HG02870 (cell line): ENCODE data around the gene NAA80.

Experiments
- ATAC-seq: cut with Tn5 transposase; IDR thresholded peaks from one replicate; pipeline ENCODE4 v1.9.1; 2021; ENCODE audit warnings: mild to moderate bottlenecking, moderate library complexity; ENCODE audit not compliant: unreplicated experiment

NAA80 gene

DNA sequence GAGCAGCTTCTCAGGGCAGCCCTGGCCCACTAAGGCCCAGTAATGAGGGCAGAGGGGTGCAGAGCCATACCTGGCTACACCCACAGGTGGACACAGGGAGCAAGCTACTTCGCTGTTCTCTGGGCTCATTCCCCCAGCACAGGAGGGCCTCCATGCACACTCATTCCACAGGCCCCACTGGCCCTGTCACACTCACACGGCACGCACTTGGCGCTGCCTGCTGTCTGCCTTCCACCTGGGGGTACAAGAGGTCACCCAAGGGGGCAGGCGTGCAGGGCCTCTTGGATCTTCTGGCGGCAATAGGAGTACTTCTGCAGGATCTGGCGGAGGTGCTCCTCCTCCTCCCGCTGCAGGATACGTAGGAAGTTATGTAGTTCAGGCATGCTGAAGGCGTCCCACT is 31.1 kb upstream of the NAA80 start:
- no peak for ATAC-seq

DNA sequence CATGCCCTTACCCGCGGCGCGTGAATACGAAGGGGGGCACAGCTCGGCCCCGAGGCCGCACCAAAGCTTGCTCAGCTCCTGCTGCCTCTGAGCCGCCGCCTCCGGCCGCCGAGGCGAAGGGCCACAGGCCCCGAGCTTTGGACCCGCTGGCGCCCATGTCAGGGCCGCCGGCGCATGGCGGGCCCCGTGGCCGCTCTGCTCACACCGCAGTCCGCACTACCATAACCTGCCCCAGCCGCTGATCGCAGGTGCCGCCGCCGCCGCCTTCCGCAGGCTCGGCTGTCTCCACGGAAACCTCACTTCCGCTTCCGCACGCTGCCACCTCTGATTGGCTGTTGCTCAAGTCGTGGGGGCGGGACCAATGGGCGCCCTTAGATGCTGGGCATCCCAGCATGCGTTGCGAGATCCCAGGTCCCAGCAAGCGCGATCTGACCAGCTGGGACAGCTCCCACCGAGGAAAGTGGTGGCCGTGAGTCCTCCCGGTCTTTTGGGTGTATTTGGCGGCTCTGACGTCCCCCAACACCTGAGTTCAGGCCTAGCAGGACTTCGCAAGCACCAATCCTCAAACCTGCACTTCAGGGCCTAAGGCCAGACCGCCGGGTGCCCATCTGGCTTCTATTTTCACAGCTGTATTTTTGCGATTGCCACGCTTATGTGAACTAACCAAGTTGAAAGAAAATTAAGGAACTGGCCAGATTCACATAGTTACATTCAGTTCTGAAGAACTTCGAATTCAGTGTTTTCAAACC is 28.9 kb upstream of the NAA80 start, which contains the start of gene TUSC2:
TSS of gene TUSC2 (minus strand) at position 281 of the 749 bp plus-strand sequence. CDS start at position 157, 124 bp downstream.
- ATAC-seq, result peak; percentile 82

DNA sequence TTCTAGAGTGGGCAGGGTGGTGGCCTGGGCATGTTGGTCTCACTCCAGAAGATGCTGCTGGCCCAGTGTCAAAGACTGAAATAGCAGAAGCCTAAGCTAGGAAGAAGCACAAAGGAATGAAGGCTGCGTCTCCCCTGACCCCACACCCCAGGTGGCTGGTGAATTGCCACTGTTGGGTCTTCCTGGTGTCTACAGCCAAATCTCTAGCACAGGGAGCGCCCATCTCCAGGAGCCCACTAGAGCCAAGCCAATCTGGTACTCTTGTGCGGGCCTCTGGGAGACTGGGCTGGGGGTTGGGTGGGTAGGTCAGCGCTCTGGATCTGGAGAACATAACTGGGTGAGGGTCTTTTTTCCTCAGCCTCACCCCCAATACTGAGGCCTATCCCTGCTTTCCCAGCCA is 27.9 kb upstream of the NAA80 start:
- ATAC-seq, result no peak

GRCh38 chr3:50326182-50326541 is 27.0 kb upstream of the NAA80 start:
- ATAC-seq, result no peak

DNA sequence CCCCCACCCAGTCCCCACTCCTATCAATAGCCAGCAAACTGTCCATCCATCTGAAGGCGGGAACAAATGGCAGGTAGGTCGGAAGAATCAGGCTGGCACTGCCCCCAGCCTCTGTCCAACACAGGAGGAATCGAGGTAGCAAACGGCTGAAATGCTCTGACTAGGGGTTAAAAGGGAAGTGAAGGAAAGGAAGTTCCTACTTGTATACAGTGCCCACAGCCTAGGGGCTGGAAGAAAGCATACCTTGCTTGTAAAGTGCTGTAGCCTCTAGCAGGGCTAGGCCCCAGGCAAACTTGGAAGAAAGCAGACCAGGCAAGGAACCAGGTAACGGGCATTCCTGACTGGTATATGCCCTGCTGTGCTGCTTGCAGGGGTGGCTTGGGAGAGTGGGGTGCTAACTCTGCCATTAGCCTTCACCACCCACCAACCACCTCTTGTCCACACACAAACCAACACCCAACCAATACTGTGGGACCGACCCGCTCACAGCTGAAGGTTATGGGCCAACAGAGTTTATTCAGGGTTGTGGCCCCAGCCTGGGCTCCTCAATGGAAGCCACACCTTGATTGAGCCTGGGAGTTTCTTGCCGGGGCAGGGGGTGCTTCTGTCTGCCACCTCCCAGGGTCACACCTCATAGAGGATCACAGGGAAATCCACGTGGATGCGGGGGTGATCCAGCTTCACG is 26.4 kb upstream of the NAA80 start:
- ATAC-seq, result no peak

- no peak for ATAC-seq
Observed at GRCh38 chr3:50325113-50325480, 25.9 kb upstream of the NAA80 start.

DNA sequence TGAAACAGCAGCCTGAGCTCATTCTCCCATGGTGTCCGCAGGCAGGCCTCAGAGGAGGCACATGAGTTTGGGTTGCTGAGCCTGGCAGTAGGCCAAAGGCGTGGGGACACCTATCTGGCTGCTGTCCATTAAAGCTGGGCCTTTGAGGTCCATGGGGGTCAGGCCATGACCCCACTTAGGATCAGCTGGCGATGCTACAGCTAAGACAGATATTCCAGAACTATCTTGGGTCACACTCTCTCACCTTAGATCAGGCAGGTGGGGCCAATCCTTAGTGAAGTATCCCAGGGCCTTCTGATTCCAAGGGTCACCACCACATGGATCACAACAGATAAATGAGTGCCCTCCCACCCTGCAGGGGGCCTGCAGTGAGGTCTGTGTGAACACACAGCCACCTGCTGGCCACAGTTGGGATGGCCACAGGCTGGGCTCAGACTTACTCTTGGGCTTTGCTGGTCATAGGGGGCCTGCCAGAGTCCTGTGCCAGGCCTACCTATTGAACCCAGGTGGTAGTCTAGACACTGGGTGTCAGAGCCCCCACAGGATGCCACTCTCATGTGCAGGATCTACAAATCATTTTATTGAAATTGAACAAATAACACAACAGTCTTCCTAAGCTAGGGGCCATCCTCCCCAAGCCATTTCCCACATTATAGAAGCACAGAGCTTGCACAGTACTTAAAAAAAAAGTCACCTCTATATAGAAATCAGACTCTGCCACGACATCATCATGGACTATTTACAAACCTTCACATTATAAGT is 25.3 kb upstream of the NAA80 start:
- no peak for ATAC-seq

- no peak for ATAC-seq
Observed at GRCh38 chr3:50323614-50324199, 24.5 kb upstream of the NAA80 start.

DNA sequence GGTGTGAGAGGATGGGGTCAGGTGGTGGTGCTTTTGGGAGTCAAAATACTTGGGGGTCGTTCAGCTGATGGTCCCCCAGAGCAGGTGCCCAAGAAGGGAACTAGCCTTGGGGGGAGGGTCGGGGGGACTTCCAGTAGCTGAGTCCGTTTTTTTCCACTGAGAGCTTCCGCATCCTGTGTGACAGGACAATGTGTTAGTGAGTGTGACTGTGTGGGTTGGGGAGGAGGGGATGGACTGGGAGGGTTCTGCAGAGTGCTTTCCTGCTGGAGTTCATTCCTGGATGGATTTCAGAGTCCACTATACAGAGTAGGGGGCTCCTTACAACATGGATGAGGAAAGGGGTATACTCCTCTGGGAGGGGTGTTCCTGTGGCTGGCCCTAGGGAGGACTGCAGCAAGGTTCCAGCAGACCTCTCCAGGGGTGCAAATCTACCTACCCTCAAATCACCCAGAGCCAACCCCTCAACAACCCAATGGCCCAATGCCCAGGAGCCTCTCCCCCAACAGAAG is 23.9 kb upstream of the NAA80 start:
- ATAC-seq, result no peak

- ATAC-seq, result no peak
Observed at GRCh38 chr3:50322386-50323091, 23.3 kb upstream of the NAA80 start, which contains the start of gene HYAL2. HYAL2 (minus strand) TSS chr3:50322745; CDS start chr3:50320489, 2,256 bp downstream.

DNA sequence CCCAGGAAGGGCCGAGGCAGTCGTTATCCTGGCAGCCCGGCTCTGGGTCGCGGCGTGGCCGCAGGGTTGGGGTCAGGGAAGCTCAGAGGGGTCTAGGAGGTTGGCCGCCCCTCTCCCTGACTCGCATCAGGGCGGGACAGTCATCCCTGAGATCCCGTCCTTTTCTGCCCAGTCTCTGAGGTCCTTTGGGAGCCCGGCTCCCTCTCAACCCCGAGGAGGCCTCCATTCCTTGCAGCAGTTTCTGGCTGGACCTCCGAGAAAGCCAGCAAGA is 22.8 kb upstream of the NAA80 start:
- ATAC-seq, result no peak

GRCh38 chr3:50321336-50322114 is 22.3 kb upstream of the NAA80 start:
- ATAC-seq, result peak; percentile 73

GRCh38 chr3:50320853-50321335 is 21.7 kb upstream of the NAA80 start:
- peak; percentile 47 for ATAC-seq

- ATAC-seq, result no peak
Observed at GRCh38 chr3:50319894-50320625, 20.9 kb upstream of the NAA80 start.

DNA sequence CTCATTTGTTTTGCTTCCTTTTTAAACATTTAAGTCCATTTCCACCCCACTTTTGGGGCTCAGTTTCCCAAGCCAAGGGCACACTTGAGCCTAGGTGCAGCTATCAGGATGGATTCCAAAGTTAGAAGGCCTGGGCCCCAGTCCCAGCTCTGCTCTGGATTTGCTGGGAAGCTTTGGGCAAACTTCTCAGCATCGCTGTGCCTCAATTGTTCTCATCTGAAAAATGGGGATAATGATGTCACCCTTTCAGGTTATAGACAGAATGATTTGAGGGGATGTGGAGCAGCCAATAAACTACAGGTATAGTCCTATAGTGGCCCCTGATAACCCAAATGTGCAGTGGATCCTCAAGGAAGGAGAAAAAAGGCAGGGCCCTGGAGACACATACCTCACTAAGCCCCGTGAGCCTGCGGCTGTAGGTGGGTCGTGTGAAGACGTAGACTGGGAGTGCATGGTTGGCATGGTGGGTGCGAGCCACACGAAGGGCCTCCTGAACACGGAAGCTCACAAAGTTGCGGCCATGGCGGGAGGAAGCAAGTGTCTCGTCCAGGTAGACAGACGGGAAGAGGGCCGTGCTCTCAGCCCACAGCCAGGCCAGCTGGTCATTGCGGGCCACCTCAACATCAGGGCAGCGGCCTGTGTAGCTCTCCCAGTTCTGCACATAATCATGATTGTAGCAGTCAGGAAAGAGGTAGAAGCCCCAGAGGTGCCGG is 20.1 kb upstream of the NAA80 start:
- ATAC-seq, result no peak

DNA sequence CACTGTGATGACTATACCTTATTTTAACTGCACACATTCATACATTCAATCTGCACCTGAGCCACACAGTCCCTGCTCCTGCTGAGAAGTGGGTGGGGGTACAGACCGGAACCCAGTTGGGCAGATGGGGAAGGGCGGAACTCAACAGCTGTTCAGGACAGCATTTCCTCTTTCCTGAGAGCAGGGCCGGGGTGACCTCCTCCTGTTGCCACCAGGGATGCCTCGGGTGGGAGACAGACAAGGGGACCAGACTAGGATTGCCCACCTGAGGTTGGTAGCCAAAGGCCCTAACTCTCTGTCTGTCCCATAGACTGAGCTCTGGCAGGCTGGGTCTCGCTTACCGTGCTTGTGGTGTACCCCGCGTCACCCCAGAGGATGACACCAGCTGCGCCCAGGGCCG is 19.4 kb upstream of the NAA80 start:
- ATAC-seq, result no peak

- no peak for ATAC-seq
Observed at GRCh38 chr3:50318163-50318562, 19.0 kb upstream of the NAA80 start.

DNA sequence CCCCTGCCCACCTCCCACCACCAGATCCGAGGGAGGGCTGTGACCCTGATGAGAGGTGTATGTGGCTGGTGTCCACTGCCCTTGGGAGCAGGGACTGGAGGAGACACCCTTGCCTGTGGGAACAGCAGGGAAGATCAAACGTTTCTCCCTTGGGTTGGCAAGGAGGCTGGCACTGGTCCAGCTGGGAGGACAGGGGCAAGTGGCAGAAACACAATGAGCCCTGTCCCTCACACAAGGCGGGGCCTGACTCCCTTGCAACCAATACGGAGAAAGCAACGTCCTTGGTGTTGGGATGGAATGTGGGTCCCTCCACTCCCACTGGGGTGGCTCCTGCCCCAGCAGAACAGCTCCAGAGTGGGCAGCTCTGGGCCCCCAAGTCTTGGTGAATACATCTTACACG is 18.1 kb upstream of the NAA80 start:
- no peak for ATAC-seq
